HuH-7.5 (cell line): ENCODE results near the gene MYL3.

Experiments
- DNase-seq: peaks from one replicate; pipeline ENCODE4 v3.0.0; 2011; ENCODE audit warnings: low spot score

Gene MYL3

GRCh38 chr3:46899151-46900006 lies 36.1 kb upstream of the MYL3 start:
- no peak for DNase-seq

- DNase-seq: no peak
Measured at GRCh38 chr3:46898321-46899150, 35.3 kb upstream of the MYL3 start.

DNA sequence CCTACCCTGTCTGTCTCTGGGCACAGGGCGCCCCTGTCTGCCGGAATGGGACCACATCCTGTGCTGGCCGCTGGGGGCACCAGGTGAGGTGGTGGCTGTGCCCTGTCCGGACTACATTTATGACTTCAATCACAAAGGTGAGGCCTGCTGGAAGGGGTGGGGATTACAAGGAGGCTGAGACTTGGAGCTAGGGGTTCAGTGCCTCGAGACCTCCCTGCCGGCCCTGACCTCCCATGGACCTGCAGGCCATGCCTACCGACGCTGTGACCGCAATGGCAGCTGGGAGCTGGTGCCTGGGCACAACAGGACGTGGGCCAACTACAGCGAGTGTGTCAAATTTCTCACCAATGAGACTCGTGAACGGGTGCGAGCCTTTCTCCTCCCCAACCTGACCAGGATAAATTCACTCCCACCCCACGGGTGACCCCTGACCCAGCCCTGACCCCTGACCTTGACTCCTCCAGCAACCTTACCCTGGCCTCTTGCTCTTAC lies 34.6 kb upstream of the MYL3 start:
- DNase-seq: no peak

DNA sequence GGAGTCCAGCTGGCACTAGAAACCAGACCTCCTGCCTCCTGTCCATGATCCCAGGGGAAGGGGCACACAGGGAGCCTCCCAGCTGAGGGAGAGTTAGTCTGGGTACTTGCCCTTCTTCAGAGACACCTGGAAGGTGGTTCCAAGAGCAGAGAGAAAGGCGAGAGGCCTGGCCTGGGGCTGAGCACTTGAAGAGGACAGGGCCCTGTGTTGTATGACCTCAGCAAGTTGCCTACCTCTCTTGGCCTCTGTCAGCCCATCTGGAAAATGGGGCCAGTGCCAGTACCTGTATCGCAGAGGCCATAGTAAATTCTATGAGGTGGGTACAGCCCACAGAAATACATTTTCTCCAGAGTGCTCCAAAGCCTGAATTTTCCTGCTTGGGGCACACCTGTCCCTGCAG lies 33.8 kb upstream of the MYL3 start:
- DNase-seq: no peak

DNA sequence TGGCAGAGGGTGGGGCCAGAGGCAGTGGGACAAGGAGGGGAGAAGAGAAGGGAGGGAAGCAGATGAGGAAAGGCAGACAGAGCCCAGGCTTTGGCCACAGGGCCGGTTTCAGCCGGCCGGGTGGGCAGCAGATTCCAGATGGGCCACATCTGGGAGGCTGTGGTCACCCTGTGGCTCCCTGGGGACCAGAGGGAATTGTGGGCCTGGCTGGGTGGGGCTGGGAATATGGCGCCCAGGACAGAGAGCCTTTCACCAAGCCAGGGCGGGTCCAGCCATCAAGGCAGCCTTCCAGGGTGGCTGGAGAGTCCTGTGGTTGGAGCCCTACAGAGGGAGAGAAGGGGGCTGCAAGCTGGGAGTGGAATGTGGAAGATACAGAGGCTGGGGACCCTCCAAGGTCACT lies 33.1 kb upstream of the MYL3 start:
- no peak for DNase-seq

- no peak for DNase-seq
Measured at GRCh38 chr3:46895761-46896160, 32.5 kb upstream of the MYL3 start.

DNA sequence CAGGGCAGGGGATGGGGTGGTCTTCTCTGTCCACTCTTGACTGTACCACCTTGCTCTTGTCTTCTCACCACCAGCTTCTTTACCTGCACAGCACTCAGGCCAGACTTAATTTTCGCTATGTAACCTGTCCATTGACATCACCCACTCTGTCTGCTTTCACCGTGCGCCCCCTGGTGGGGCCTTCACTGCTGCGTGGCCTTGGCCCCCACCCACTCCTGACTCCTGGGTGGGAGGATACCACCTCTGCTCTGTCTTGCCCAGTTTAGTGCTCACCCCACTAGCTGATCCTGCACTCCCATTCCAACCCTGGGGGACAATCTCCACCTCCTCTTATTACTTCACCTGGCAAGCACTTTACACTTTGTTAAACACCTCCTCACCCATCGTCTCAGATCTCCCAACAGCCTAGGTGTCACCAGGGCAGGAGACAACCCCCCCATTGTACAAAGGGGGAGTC lies 32.0 kb upstream of the MYL3 start:
- DNase-seq: peak; percentile 94

DNA sequence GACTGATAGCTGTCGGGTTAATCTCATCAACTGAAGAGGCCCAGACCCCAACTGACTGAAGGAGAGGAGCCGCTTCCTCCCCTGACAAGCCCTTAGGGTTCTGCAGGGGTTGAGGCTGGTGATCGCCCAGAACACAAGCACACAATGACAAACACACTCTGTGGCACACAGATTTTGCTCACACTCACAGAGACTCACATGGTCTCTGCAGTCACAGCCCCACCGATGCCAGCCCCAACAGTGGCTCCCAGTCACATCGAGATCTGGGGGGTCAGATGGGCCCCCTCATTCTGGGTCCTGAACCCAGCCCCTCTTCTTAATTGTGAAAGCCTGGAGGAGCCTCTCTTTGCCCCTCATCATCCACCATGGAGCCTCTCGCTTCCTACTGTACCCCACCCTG lies 31.0 kb upstream of the MYL3 start:
- no peak for DNase-seq

GRCh38 chr3:46893763-46894162 lies 30.5 kb upstream of the MYL3 start:
- no peak for DNase-seq

DNA sequence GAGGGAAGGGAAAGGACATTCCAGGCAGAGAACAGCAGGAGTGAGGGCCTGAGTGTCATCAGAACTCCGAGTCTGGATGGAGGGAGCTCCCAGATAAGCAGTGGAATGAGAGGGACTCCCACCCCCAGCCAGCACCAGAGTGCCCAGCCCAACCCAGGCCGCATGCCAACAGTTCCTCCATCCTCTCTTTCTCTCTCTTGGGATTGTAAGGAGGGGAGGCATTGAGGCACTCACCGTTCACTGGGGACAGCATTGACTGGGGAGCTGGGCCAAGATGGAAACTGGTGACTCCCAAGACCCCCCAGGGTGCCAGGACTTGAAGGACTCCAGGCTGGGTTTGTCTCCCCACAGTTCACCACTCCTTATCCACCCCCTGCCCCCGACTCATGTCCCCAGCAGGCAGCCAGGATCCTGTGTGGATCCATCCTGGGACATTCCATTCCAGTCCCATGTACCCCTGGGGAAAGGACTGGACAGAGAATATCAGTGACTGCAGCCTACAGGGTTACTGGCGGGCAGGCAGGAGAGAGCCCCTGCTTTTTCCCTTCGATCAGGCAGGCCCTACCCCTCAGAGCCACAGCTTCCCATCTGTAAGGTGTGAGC lies 30.0 kb upstream of the MYL3 start:
- no peak for DNase-seq

DNA sequence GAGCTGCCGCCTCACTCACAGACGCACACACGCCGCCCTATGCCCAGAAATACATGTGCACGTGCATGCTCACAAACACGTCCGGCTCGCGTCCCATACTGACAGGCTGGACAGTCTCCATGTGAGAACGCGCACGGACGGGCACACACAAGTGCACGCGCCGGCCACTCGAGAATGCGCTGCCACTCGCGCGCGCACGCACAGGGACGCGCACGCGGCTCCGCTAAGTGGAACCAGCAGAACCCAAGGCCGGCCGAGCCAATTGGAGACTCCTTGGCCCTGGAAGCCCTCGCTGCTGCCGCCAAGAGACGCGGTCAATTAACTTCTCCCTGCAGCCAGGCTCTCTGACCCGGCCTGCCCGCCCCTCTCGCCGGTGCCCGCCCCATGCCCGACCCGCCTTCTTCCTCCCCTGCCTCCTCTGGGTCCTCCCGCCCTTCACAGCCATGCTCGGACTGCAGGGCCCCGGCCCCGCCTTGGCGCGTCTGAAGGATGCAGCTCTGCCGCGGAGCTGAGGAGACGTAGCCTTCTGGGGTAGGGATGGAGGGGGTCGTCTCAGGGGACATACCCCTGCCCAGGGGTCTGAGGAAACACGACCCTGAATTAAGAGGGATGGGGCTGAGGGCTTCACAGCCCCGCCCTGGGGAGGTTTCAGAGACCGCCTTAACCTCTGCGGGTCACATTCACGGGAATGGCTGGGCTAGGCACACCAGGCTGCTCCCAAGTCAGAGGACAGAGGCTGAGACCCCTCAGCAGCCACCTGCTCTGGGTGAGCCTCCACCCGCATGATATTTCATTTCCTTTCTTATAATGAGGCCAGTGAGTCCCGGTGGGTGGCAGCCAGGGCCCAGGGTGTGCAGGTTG lies 29.3 kb upstream of the MYL3 start:
- no peak for DNase-seq

DNA sequence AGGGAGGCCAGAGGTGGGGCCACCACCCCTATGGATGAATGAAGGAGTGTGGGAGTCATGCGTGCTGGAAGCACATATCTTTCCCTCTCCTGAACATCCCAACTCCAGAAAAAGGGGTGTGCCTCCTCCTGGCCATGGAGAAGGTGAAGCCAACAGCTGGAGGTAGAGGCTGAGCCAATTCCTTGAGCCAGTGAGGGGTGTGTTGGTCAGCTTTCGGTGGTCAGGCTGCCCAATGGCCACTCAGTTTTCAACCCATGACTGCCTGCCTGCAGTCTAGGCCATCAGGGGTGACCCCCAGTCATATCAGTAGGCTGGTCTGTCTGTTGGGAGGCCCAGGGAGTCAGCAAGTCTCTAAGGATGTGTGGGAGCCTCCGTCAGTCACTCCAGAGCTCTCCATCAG lies 27.9 kb upstream of the MYL3 start:
- DNase-seq: no peak

GRCh38 chr3:46890132-46890531 lies 26.9 kb upstream of the MYL3 start:
- DNase-seq: no peak

DNA sequence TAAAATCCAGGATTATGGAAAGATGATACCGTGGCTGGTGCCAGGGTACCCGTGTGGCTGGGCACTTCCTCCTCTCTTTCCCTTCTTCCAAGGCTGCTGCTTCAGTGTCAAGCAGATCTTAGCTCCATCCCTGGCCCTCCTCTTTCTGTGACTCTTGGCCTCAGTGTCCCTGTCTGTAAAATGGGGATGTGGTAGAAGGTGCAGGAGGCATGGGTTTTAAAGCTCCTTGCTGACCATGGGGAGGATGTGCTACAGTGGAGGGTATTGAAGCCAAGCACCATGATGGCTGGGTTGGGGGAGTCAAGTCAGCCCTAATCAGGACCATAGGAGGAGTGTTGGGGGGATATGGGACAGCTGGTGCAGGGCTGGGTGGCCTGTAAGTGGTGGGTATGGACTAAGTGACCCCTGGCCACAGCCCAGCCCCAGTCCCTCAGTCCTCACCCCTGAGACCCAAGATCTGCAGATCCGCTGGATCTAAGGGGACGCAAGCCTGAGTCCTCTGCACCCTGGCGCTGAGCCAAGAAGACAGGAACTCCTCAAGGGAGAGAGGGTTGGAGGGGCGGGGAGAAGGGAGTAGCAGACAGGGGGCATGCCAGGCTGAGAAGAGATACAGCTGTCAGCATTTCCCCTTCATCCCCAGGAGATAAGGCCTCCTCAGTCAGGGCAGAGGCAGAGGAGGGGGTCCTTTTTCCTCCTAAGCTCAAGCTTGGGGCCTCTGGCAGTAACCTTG lies 26.3 kb upstream of the MYL3 start:
- no peak for DNase-seq

GRCh38 chr3:46888705-46889104 lies 25.5 kb upstream of the MYL3 start:
- no peak for DNase-seq

DNA sequence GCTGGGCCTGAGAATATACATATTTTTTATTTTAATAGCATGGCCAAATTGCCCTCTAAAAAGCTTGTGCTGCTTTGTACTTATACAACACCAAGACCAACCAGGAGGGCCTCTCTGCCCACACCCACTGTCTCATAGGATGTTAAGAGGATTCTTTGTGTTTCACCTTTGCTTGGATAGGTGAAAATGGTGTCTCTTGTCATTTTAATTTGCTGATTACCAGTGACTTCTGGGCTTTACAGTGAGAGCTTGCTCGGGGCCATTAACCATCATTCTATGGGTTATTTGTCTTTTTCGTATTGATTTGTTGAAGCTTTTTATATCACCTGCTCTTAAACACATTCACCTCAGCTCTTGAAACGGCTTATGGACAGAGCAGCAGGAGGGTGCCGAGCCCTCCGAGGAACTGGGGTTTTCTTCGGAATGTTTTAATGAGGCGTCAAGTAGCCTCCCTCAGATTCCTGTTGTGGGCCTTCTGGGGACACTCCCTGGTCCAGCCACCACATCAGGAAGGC lies 24.8 kb upstream of the MYL3 start:
- DNase-seq: no peak

GRCh38 chr3:46885612-46886011 lies 22.4 kb upstream of the MYL3 start:
- DNase-seq: no peak

DNA sequence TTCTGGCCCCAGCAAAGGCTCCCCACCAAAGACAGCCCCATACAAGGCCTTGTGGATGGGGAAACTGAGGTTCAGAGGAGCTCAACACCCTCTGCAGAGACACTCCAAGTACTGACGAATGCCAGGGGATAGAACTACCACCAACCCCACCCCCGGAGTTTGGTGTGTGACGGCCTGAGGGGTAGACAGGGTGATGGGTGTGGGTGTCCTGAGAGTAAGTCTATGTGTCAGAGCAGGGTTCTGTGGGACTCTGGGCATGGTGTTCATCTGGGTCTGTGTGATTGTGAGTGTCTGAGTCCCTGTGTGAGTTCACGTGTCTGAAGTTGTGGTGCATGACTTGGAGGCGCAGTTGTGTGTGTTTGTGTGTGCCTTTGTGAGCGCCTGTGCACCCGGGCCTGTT lies 21.7 kb upstream of the MYL3 start:
- DNase-seq: no peak

- no peak for DNase-seq
Measured at GRCh38 chr3:46884427-46884826, 21.2 kb upstream of the MYL3 start.

DNA sequence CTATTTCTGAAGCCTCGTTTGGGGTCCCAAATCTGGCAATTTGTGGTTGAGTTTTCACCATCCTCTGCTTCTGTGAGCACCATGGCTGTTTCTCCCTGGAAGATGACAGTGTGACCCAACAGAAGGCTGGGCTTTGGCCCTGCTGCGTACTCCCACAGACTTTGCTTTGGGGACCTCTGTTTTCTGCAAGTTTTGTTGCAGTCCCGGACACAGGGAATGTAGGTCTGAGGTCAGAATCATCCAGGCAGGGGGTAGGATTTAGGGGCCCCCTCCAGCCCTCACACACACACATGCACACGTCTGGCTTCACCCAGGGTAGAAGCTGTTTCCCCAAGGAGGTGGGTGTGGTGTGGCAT lies 20.6 kb upstream of the MYL3 start:
- DNase-seq: no peak
